K562 (cell line): Measurements from ENCODE around the gene ELMOD1. TPM values are rescaled to one million over a fixed set of nuclear protein-coding genes. Genes with fewer than 3 reads are reported as not detected.
A peak's percentile ranks its signal among the peaks of the same experiment; 100 is the strongest.

Experiments used
- JUND ChIP-seq, 2 experiments: IDR thresholded peaks; 2 replicates in 1 of 2; 3 replicates in 1 of 2; pipeline ENCODE4 v1.6.1; 2011; ENCODE audit warnings: borderline replicate concordance in 2 of 2, low read depth in 2 of 2, low read length in 2 of 2, improper control_type of control experiment in 1 of 2, missing biosample characterization in 1 of 2, missing genetic modification characterization in 1 of 2, missing genetic modification reagents in 1 of 2
- SMARCA4 ChIP-seq: fragments of 450-650 bp; IDR thresholded peaks from 2 replicates; pipeline ENCODE4 v1.6.1; 2016
- ZBTB40 ChIP-seq, 2 experiments: fragments of 450-650 bp in 1 of 2; sonication (generic) in 1 of 2; formaldehyde crosslinking in 1 of 2; IDR thresholded peaks; 2 replicates each; pipeline versions ENCODE4 v1.7.1 to v1.9.0; 2016 to 2022; ENCODE audit warnings: inconsistent platforms in 1 of 2, mild to moderate bottlenecking in 1 of 2, missing genetic modification reagents in 1 of 2
- ZNF609 ChIP-seq: sonication (generic); formaldehyde crosslinking; IDR thresholded peaks from 2 replicates; pipeline ENCODE4 v1.8.1; 2023; ENCODE audit warnings: missing genetic modification reagents, mild to moderate bottlenecking, borderline replicate concordance
- polyA plus RNA-seq, 8 experiments: library from polyadenylated mRNA; depleted of rRNA in 4 of 8; stranded (reverse) in 5 of 8; unstranded in 3 of 8; fragments of >200 nt; fragmentation: Nextera tagmentation in 2 of 8; fragmentation: Illumina TruSeq in 1 of 8; extraction: Ambion mirVana in 2 of 8; extraction: Trizol in 1 of 8; gene quantifications; 2 replicates each; pipeline versions ENCODE4 v1.2.1 to v1.2.3, GENCODE V29; 2011 to 2014; ENCODE audit warnings: inconsistent platforms in 1 of 8, missing spikeins in 1 of 8
- total RNA-seq, 7 experiments: library from RNA; depleted of rRNA in 6 of 7; stranded (reverse); fragments of >200 nt in 6 of 7; fragmentation: Illumina TruSeq in 2 of 7; extraction: Trizol in 2 of 7; gene quantifications; 2 replicates each; pipeline versions ENCODE4 v1.2.1 to v1.2.3, GENCODE V29; 2011 to 2021; ENCODE audit warnings: low replicate concordance in 1 of 7

The ELMOD1 gene
- total and polyA plus RNA-seq, 9 of the 15 experiments (the other 6 are each of a cell fraction or from before 2014, with no cell fraction given): not detected

- TF ChIP-seq ZBTB40 (IDR thresholded peaks at IDR 0.05): peak; percentile 74
- TF ChIP-seq ZBTB40 (CRISPR knock-in tag; IDR thresholded peaks at IDR 0.05): no peak
- TF ChIP-seq SMARCA4: peak; percentile 43; the same call in 1 of the 2 replicates
- peak; percentile 69; the same call in 1 of the 2 replicates for TF ChIP-seq JUND (IDR thresholded peaks at IDR 0.05; ENCODE audit: borderline replicate concordance, low read depth, low read length)
- peak; percentile 75; the same call in 2 of the 3 replicates for TF ChIP-seq JUND (tag; IDR thresholded peaks at IDR 0.05; ENCODE audit: borderline replicate concordance, low read depth, low read length)
- no peak for TF ChIP-seq ZNF609 (CRISPR knock-in tag)
Observed at GRCh38 chr11:107696140-107696539, 105.2 kb downstream of the ELMOD1 start (continued).
